Nephron (organoid): ENCODE results near the gene ARF5.

Experiments used
- H3K27ac Mint-ChIP-seq, 3 experiments: 2 replicates each; pipeline ENCODE4 v1.8.0; 2020; ENCODE audit warnings: mixed read lengths in 3 of 3, mild to moderate bottlenecking in 2 of 3, moderate library complexity in 1 of 3
- H3K27me3 Mint-ChIP-seq: 2 replicates; pipeline ENCODE4 v1.8.0; 2021; ENCODE audit warnings: low read depth, mild to moderate bottlenecking, moderate library complexity, mixed read lengths
- H3K36me3 Mint-ChIP-seq: 2 replicates; pipeline ENCODE4 v1.8.0; 2020; ENCODE audit warnings: low read depth, mixed read lengths
- H3K4me1 Mint-ChIP-seq: 2 replicates; pipeline ENCODE4 v1.8.0; 2020; ENCODE audit warnings: mixed read lengths
- H3K4me3 Mint-ChIP-seq, 3 experiments: 2 replicates each; pipeline ENCODE4 v1.8.0; 2020; ENCODE audit warnings: mild to moderate bottlenecking in 3 of 3, mixed read lengths in 3 of 3, moderate library complexity in 2 of 3
- H3K9me3 Mint-ChIP-seq: 2 replicates; pipeline ENCODE4 v1.8.0; 2020; ENCODE audit warnings: mixed read lengths
- CTCF ChIP-seq, 3 experiments: fragments of 200-600 bp; sonication (generic); IDR thresholded peaks; one replicate each; pipeline ENCODE4 v1.5.0; 2021; ENCODE audit warnings: antibody characterized with exemption in 3 of 3; ENCODE audit not compliant: unreplicated experiment in 3 of 3

Gene ARF5

DNA sequence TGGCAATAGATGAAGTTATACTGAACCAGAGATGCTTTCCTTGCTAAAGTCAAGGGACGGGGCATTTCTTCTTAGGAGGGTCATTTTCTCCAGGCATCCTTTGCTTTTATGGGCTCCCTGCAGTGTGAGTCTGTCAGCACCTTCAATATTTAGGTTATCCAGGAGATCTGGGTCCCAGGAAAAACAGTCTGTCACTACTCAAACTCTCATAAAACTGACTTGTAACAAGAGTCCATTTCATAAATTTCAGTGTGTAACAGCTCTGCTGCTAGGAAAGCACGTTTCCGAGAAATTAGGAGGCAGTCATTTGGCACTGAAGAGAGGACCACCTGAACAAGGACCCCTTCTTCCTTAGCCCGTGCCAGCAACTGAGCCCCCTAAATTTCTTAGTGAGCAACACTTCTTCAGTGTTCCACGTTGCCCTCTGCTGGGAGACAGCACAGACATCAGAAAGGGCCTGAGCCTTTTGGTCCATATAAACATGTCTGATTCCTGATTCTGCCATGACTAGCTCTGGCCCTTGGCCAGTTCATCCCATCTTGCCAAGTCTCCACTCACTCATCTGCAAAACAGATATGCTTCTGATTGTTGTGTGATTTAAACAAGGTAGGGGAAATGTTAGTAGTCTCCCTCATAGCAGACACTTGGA, 10.1 kb upstream of the ARF5 start:
- H3K4me1 Mint-ChIP-seq = peaks cover 27% of the 10 kb centered on the region
- H3K27ac Mint-ChIP-seq = no peak overlapping the region
- TF ChIP-seq CTCF (IDR thresholded peaks at IDR 0.05; ENCODE audit: unreplicated experiment in 3 of 3) = peak in 1 of 3 experiments; percentile 10
- no peaks in the 10 kb centered on the region for H3K9me3 Mint-ChIP-seq
- H3K4me3 Mint-ChIP-seq = no peak overlapping the region
- H3K27me3 Mint-ChIP-seq = no peaks in the 10 kb centered on the region
- peaks cover 44% of the 10 kb centered on the region for H3K36me3 Mint-ChIP-seq

DNA sequence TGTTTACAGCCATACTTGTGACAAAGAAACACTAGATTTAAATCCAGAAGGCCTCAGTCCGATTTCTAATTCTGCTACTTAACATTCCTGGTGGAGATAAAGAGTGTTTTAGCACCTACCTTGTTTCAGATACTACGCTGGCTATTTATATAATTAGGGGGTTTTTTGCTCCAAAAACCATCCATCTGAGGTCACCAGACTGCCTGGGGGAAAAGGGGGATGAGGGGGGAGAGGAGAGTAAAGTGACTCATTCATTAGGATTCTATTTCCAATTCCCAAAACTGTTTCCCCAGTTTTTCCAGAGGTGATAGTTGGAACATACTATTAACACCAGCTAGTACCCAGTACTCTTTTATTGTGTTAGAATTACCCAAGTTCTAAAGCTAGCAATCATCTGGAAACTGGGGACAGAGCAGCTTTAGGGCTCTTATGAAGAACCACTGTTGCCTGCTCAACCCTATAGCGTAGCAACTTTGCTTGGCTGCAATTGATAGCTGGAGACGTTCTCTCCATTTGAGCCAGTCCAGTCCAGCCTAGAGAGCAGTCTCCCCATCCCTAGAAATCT, 9.4 kb upstream of the ARF5 start:
- no peak overlapping the region for H3K27ac Mint-ChIP-seq
- peaks cover 49% of the 10 kb centered on the region for H3K36me3 Mint-ChIP-seq
- no peak overlapping the region for H3K4me3 Mint-ChIP-seq
- no peak for TF ChIP-seq CTCF (IDR thresholded peaks at IDR 0.05; ENCODE audit: unreplicated experiment in 3 of 3)
- no peaks in the 10 kb centered on the region for H3K9me3 Mint-ChIP-seq
- no peaks in the 10 kb centered on the region for H3K27me3 Mint-ChIP-seq
- H3K4me1 Mint-ChIP-seq = peaks cover 34% of the 10 kb centered on the region

DNA sequence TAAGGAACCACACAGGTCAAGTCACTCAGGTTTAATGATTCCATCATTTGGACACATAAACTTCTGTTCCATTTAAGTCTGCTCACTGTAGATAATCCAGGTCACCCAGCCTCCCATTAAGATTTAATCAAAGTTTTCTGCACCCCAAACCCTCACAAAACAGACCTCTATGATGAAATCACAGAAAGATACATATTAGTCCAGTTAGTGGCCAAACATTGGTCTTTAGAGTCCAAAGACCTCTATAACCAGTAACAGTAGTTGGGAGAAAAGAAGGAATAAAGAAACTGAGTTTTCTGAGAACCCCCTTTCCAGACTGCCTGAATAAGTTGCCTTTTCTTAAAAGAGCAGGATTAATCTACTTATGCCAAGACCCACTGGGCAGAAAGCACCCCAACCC, 7.6 kb upstream of the ARF5 start:
- no peak for TF ChIP-seq CTCF (IDR thresholded peaks at IDR 0.05; ENCODE audit: unreplicated experiment in 3 of 3)
- H3K9me3 Mint-ChIP-seq = no peaks in the 10 kb centered on the region
- peaks cover 46% of the 10 kb centered on the region for H3K36me3 Mint-ChIP-seq
- H3K4me1 Mint-ChIP-seq = peaks cover 45% of the 10 kb centered on the region
- H3K27me3 Mint-ChIP-seq = no peaks in the 10 kb centered on the region
- peak overlapping the region in 1 of 3 experiments; percentile 26 for H3K4me3 Mint-ChIP-seq
- H3K27ac Mint-ChIP-seq = no peak overlapping the region

DNA sequence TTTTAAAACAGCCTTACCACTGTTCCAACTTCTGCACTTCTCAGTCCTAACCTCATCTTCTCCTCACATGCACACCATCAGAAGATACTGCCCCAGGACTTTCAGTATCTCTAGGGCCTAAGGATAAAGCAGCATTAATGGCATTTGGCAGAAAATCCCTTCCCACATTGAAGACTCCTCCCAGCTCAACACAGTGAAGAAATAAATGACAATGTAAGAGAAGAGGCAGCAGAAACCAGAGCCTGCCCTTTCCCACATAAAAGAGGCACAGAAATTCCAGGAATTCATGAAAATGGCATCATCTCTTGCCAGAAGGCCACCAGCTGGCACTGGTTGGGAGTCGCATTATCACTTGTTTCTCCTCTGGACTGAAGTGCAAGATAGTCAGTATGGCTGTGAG, 6.5 kb upstream of the ARF5 start:
- no peaks in the 10 kb centered on the region for H3K27me3 Mint-ChIP-seq
- H3K4me3 Mint-ChIP-seq = peak overlapping the region in 2 of 3 experiments; percentile 54 to 65

GRCh38 chr7:127582361-127582760, 5.8 kb upstream of the ARF5 start:
- no peaks in the 10 kb centered on the region for H3K27me3 Mint-ChIP-seq
- H3K4me1 Mint-ChIP-seq = peaks cover 50% of the 10 kb centered on the region
- H3K27ac Mint-ChIP-seq = no peak overlapping the region
- peak overlapping the region in 2 of 3 experiments; percentile 53 to 54 for H3K4me3 Mint-ChIP-seq
- H3K9me3 Mint-ChIP-seq = no peaks in the 10 kb centered on the region
- peaks cover 39% of the 10 kb centered on the region for H3K36me3 Mint-ChIP-seq
- TF ChIP-seq CTCF (IDR thresholded peaks at IDR 0.05; ENCODE audit: unreplicated experiment in 3 of 3) = no peak

More for the DNA sequence above, 6.5 kb upstream of the ARF5 start:
- Mint-ChIP-seq H3K9me3 (no peaks in the 10 kb centered on the region), H3K27ac (no peak overlapping the region), H3K36me3 (peaks cover 43% of the 10 kb centered on the region), H3K4me1 (peaks cover 48% of the 10 kb centered on the region)
- TF ChIP-seq CTCF (IDR thresholded peaks at IDR 0.05; ENCODE audit: unreplicated experiment in 3 of 3) = no peak

DNA sequence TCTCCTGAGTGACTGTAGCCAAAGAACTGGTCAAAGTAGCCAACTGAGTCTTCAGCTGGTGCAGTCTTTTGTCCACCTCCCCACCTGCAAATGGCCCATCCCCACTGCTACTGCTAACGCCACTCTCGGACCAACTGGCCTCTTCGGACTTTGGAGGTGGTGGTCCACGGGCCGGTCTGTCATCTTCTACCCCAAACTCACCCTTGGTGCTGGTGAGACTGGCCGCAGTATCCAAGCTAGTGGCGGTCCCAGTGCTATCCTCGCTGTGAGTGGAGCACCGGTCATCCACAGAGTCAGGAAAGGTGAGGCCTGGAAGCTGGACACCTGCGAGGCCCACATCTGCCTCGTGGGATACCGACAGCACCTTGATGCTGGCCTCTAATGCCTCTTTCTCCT, 3.6 kb upstream of the ARF5 start:
- Mint-ChIP-seq H3K4me1 (peaks cover 55% of the 10 kb centered on the region), H3K27ac (peak overlapping the region in 2 of 3 experiments; percentile 37 to 79), H3K36me3 (peaks cover 30% of the 10 kb centered on the region), H3K9me3 (no peaks in the 10 kb centered on the region), H3K4me3 (peak overlapping the region; percentile 94 to 95 (median 95)), H3K27me3 (no peaks in the 10 kb centered on the region)
- no peak for TF ChIP-seq CTCF (IDR thresholded peaks at IDR 0.05; ENCODE audit: unreplicated experiment in 3 of 3)
